Naive thymus-derived CD4-positive, alpha-beta T cell (primary cell): Measurements from ENCODE around the gene TTC17. TPM values are rescaled to one million over a fixed set of nuclear protein-coding genes. Genes with fewer than 3 reads are reported as not detected.

Experiments
- ATAC-seq: fragments of 150-1000 bp; cut with Tn5 transposase; 2 replicates; pipeline ENCODE4 v1.10.0; 2021; ENCODE audit warnings: mild to moderate bottlenecking, moderate library complexity
- CTCF ChIA-PET: fragments of 350-600 bp; sonication (Branson Sonifier 250); formaldehyde crosslinking; loops from one replicate; lab custom pipeline; 2021; ENCODE audit warnings: antibody characterized with exemption; lab: Charles Lee
- POLR2A ChIA-PET: fragments of 350-600 bp; sonication (Branson Sonifier 250); formaldehyde crosslinking; loops from one replicate; lab custom pipeline; 2021; ENCODE audit warnings: antibody characterized with exemption, inconsistent platforms; lab: Charles Lee
- DNase-seq, 9 donors: peaks; one replicate each; pipeline versions ENCODE4 v3.0.0 to v3.0.0-alpha.2; 2020 to 2022; ENCODE audit warnings: mixed read lengths in 1 of 9
- H3K27ac ChIP-seq: one replicate; pipeline ENCODE4 v1.7.0; 2013; ENCODE audit warnings: mild to moderate bottlenecking, low read depth, low read length, moderate library complexity
- H3K27me3 ChIP-seq, 2 donors: one replicate each; pipeline ENCODE4 v1.7.0; 2013; ENCODE audit warnings: low read length in 2 of 2, mild to moderate bottlenecking in 2 of 2, moderate library complexity in 2 of 2; ENCODE audit not compliant: control insufficient read depth in 2 of 2, insufficient read depth in 2 of 2
- H3K36me3 ChIP-seq, 3 experiments: 1 replicate in 2 of 3; 2 replicates in 1 of 3; pipeline ENCODE4 v1.7.0; 2013; ENCODE audit warnings: low read length in 3 of 3, mild to moderate bottlenecking in 3 of 3, moderate library complexity in 1 of 3; ENCODE audit not compliant: insufficient read depth in 3 of 3, control insufficient read depth in 2 of 3
- H3K4me1 ChIP-seq, 2 donors: one replicate each; pipeline ENCODE4 v1.7.0; 2013; ENCODE audit warnings: low read length in 2 of 2, mild to moderate bottlenecking in 2 of 2, moderate library complexity in 1 of 2; ENCODE audit not compliant: control insufficient read depth in 2 of 2, insufficient read depth in 2 of 2
- H3K4me3 ChIP-seq: 2 replicates; pipeline ENCODE4 v1.7.0; 2013; ENCODE audit warnings: mild to moderate bottlenecking, low read length
- H3K9me3 ChIP-seq, 3 experiments: 1 replicate in 2 of 3; 2 replicates in 1 of 3; pipeline ENCODE4 v1.7.0; 2013; ENCODE audit warnings: low read length in 3 of 3; ENCODE audit not compliant: control insufficient read depth in 2 of 3
- H3K27ac Mint-ChIP-seq, 9 donors: one replicate each; pipeline ENCODE4 v1.8.0; 2020 to 2022; ENCODE audit warnings: mixed read lengths in 9 of 9, mild to moderate bottlenecking in 8 of 9, moderate library complexity in 5 of 9, inconsistent platforms in 2 of 9
- H3K27me3 Mint-ChIP-seq, 5 donors: one replicate each; pipeline ENCODE4 v1.8.0; 2021 to 2022; ENCODE audit warnings: mixed read lengths in 5 of 5, mild to moderate bottlenecking in 1 of 5
- H3K36me3 Mint-ChIP-seq, 5 donors: one replicate each; pipeline ENCODE4 v1.8.0; 2020 to 2022; ENCODE audit warnings: mixed read lengths in 5 of 5, mild to moderate bottlenecking in 3 of 5, inconsistent platforms in 1 of 5
- H3K4me1 Mint-ChIP-seq, 7 donors: one replicate each; pipeline ENCODE4 v1.8.0; 2020 to 2022; ENCODE audit warnings: mixed read lengths in 7 of 7, mild to moderate bottlenecking in 3 of 7, inconsistent platforms in 1 of 7
- H3K4me3 Mint-ChIP-seq, 10 donors: one replicate each; pipeline ENCODE4 v1.8.0; 2020 to 2022; ENCODE audit warnings: mild to moderate bottlenecking in 10 of 10, mixed read lengths in 10 of 10, moderate library complexity in 6 of 10, inconsistent platforms in 2 of 10
- H3K9me3 Mint-ChIP-seq, 11 donors: one replicate each; pipeline ENCODE4 v1.8.0; 2020 to 2022; ENCODE audit warnings: mixed read lengths in 11 of 11, mild to moderate bottlenecking in 4 of 11, inconsistent platforms in 1 of 11, moderate library complexity in 1 of 11
- intact Hi-C, 2 donors: fragments of 100-400 bp; cut with micrococcal nuclease; formaldehyde crosslinking; loops; one replicate each; pipeline ENCODE4 v1.15.1; 2023
- polyA plus RNA-seq, 2 donors: library from polyadenylated mRNA; unstranded; fragments of 300-500 nt; fragmentation: Illumina TruSeq; gene quantifications; one replicate each; pipeline ENCODE4 v1.2.3, GENCODE V29; 2021
- total RNA-seq, 6 experiments: library from RNA in 5 of 6; stranded (reverse) in 5 of 6; gene quantifications; 1 replicate in 5 of 6; 2 replicates in 1 of 6; pipeline ENCODE4 v1.2.3 and lab custom pipeline; 2021 to 2026

Gene TTC17
- total and polyA plus RNA-seq, 7 experiments from 2014 or later, result 45.9 to 132 (median 97.9) TPM

- ChIA-PET POLR2A (no interaction called here), CTCF (no interaction called here)
- H3K4me1 Mint-ChIP-seq, result no peaks in the 10 kb centered on the region
- H3K9me3 Mint-ChIP-seq, result peaks cover 0 to 12% (median 3%) of the 10 kb centered on the region in 11 donors
- no peak overlapping the region for H3K27ac Mint-ChIP-seq
- Histone ChIP-seq H3K36me3 (no peaks in the 10 kb centered on the region), H3K27me3 (no peaks in the 10 kb centered on the region), H3K27ac (no peak overlapping the region), H3K4me1 (no peaks in the 10 kb centered on the region), H3K4me3 (no peak overlapping the region), H3K9me3 (no peaks in the 10 kb centered on the region)
- no peak for DNase-seq
- intact Hi-C loops, result no loop called here
- H3K27me3 Mint-ChIP-seq, result peaks cover 0 to 39% (median 16%) of the 10 kb centered on the region in 5 donors
- no peak overlapping the region for H3K4me3 Mint-ChIP-seq
- H3K36me3 Mint-ChIP-seq, result peaks cover 0 to 4% (median 0%) of the 10 kb centered on the region in 5 donors
- ATAC-seq, result no peak
These were observed 156.4 kb downstream of the TTC17 start for GRCh38 chr11:43515090-43515489.

- no peaks in the 10 kb centered on the region for H3K4me1 ChIP-seq
- no peak for ATAC-seq
- no peaks in the 10 kb centered on the region for H3K36me3 ChIP-seq
- H3K9me3 ChIP-seq, result no peaks in the 10 kb centered on the region
- H3K27me3 ChIP-seq, result no peaks in the 10 kb centered on the region
- Mint-ChIP-seq H3K27me3 (peaks cover 0 to 49% (median 28%) of the 10 kb centered on the region in 5 donors), H3K9me3 (peaks cover 0 to 25% (median 12%) of the 10 kb centered on the region in 11 donors), H3K4me3 (no peak overlapping the region), H3K36me3 (peaks cover 0 to 12% (median 0%) of the 10 kb centered on the region in 5 donors), H3K27ac (no peak overlapping the region), H3K4me1 (no peaks in the 10 kb centered on the region)
- ChIA-PET CTCF (no interaction called here), POLR2A (no interaction called here)
- intact Hi-C loops, result no loop called here
- no peak overlapping the region for H3K27ac ChIP-seq
- H3K4me3 ChIP-seq, result no peak overlapping the region
- no peak for DNase-seq
These were observed 157.7 kb downstream of the TTC17 start for GRCh38 chr11:43516316-43516850.

GRCh38 chr11:43517518-43517917, 158.8 kb downstream of the TTC17 start:
- Histone ChIP-seq H3K9me3 (no peaks in the 10 kb centered on the region), H3K27ac (no peak overlapping the region), H3K36me3 (no peaks in the 10 kb centered on the region), H3K4me1 (no peaks in the 10 kb centered on the region), H3K4me3 (no peak overlapping the region), H3K27me3 (no peaks in the 10 kb centered on the region)
- Mint-ChIP-seq H3K36me3 (peaks cover 0 to 12% (median 0%) of the 10 kb centered on the region in 5 donors), H3K9me3 (peaks cover 0 to 27% (median 12%) of the 10 kb centered on the region in 11 donors), H3K27ac (no peak overlapping the region), H3K4me1 (no peaks in the 10 kb centered on the region), H3K4me3 (no peak overlapping the region), H3K27me3 (peaks cover 0 to 49% (median 28%) of the 10 kb centered on the region in 5 donors)
- ATAC-seq, result no peak
- no peak for DNase-seq
- intact Hi-C loops, result no loop called here
- ChIA-PET POLR2A (no interaction called here), CTCF (no interaction called here)

- no peak for DNase-seq
- peaks cover 0 to 12% (median 0%) of the 10 kb centered on the region in 5 donors for H3K36me3 Mint-ChIP-seq
- no peak for ATAC-seq
These were observed 159.9 kb downstream of the TTC17 start for GRCh38 chr11:43518408-43519160.

GRCh38 chr11:43521471-43521870, 162.8 kb downstream of the TTC17 start:
- Histone ChIP-seq H3K36me3 (no peaks in the 10 kb centered on the region), H3K27ac (no peak overlapping the region), H3K4me3 (no peak overlapping the region), H3K4me1 (no peaks in the 10 kb centered on the region), H3K9me3 (no peaks in the 10 kb centered on the region), H3K27me3 (no peaks in the 10 kb centered on the region)
- ChIA-PET POLR2A (no interaction called here), CTCF (no interaction called here)
- DNase-seq, result no peak
- Mint-ChIP-seq H3K27me3 (peaks cover 0 to 37% (median 27%) of the 10 kb centered on the region in 5 donors), H3K36me3 (peaks cover 0 to 12% (median 0%) of the 10 kb centered on the region in 5 donors), H3K4me3 (no peak overlapping the region), H3K27ac (no peak overlapping the region), H3K9me3 (peaks cover 0 to 25% (median 12%) of the 10 kb centered on the region in 11 donors), H3K4me1 (no peaks in the 10 kb centered on the region)
- intact Hi-C loops, result no loop called here
- ATAC-seq, result no peak

More at GRCh38 chr11:43518408-43519160, 159.9 kb downstream of the TTC17 start:
- Mint-ChIP-seq H3K27ac (no peak overlapping the region), H3K27me3 (peaks cover 0 to 49% (median 28%) of the 10 kb centered on the region in 5 donors), H3K9me3 (peaks cover 0 to 21% (median 12%) of the 10 kb centered on the region in 11 donors), H3K4me3 (no peak overlapping the region), H3K4me1 (no peaks in the 10 kb centered on the region)
- H3K9me3 ChIP-seq, result no peaks in the 10 kb centered on the region
- ChIA-PET CTCF (no interaction called here), POLR2A (no interaction called here)
- no peaks in the 10 kb centered on the region for H3K27me3 ChIP-seq
- intact Hi-C loops, result no loop called here
- no peak overlapping the region for H3K4me3 ChIP-seq
- no peaks in the 10 kb centered on the region for H3K36me3 ChIP-seq
- H3K27ac ChIP-seq, result no peak overlapping the region
- no peaks in the 10 kb centered on the region for H3K4me1 ChIP-seq

GRCh38 chr11:43523632-43524031, 164.9 kb downstream of the TTC17 start:
- Mint-ChIP-seq H3K27ac (no peak overlapping the region), H3K9me3 (peaks cover 0 to 25% (median 12%) of the 10 kb centered on the region in 11 donors), H3K4me3 (no peak overlapping the region), H3K4me1 (no peaks in the 10 kb centered on the region), H3K27me3 (peaks cover 0 to 26% (median 17%) of the 10 kb centered on the region in 5 donors), H3K36me3 (peaks cover 0 to 12% (median 0%) of the 10 kb centered on the region in 5 donors)
- H3K4me1 ChIP-seq, result no peaks in the 10 kb centered on the region
- H3K36me3 ChIP-seq, result no peaks in the 10 kb centered on the region
- no peaks in the 10 kb centered on the region for H3K9me3 ChIP-seq
- intact Hi-C loops, result no loop called here
- ATAC-seq (no peak), DNase-seq (no peak)
- H3K27me3 ChIP-seq, result no peaks in the 10 kb centered on the region
- no peak overlapping the region for H3K4me3 ChIP-seq
- POLR2A ChIA-PET, result no interaction called here
- no peak overlapping the region for H3K27ac ChIP-seq
- CTCF ChIA-PET, result no interaction called here
